Chondrocyte (in vitro differentiated cells): Measurements from ENCODE around the gene GRK5. TPM values are rescaled to one million over a fixed set of nuclear protein-coding genes. Genes with fewer than 3 reads are reported as not detected.

Source experiments
- DNase-seq: peaks from one replicate; pipeline ENCODE4 v3.0.0; 2021; ENCODE audit warnings: mixed read lengths, low spot score
- H3K27ac Mint-ChIP-seq: one replicate; pipeline ENCODE4 v1.8.0; 2021; ENCODE audit warnings: mild to moderate bottlenecking, moderate library complexity, mixed read lengths; ENCODE audit not compliant: unreplicated experiment
- H3K27me3 Mint-ChIP-seq: 2 replicates; pipeline ENCODE4 v1.8.0; 2021; ENCODE audit warnings: low read depth, mixed read lengths
- H3K36me3 Mint-ChIP-seq: 2 replicates; pipeline ENCODE4 v1.8.0; 2021; ENCODE audit warnings: low read depth, mixed read lengths
- H3K4me1 Mint-ChIP-seq: 2 replicates; pipeline ENCODE4 v1.8.0; 2021; ENCODE audit warnings: low read depth, mild to moderate bottlenecking, mixed read lengths
- H3K4me3 Mint-ChIP-seq: one replicate; pipeline ENCODE4 v1.8.0; 2021; ENCODE audit warnings: mild to moderate bottlenecking, moderate library complexity, mixed read lengths; ENCODE audit not compliant: unreplicated experiment
- H3K9me3 Mint-ChIP-seq: 2 replicates; pipeline ENCODE4 v1.8.0; 2021; ENCODE audit warnings: low read depth, mixed read lengths
- total RNA-seq: library from RNA; stranded (reverse); gene quantifications from 3 replicates; pipeline ENCODE4 v1.2.1, GENCODE V29; 2021
- TF ChIP-seq, protein P1 (sequence below): fragments of 200-600 bp; sonication (generic); IDR thresholded peaks from 2 replicates; pipeline ENCODE4 v1.5.0; 2021; ENCODE audit warnings: antibody characterized with exemption, mild to moderate bottlenecking, moderate library complexity

GRK5 gene
- total RNA-seq, 1 donor from 2014 or later: 16.4 TPM

DNA sequence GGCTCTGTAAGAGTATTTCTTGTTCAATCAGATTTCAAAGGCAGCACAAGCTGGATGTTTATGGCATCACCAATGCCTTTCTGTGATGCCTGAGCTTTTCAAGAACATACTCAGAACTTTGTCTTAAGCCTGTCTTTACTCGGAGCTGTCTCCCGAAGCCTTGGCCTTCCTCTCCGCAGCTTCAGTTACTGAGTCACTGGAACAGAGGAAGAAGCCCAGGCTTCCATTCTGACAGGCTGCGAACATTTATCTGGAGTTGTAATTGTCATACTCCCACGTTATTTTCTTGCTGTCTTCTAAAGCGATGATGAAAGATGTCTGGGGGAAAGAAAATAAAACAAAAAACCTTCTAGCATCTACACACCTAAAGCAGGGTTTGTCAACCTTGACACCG, 43.9 kb downstream of the GRK5 start:
- DNase-seq: no peak
- TF ChIP-seq, protein P1, sequence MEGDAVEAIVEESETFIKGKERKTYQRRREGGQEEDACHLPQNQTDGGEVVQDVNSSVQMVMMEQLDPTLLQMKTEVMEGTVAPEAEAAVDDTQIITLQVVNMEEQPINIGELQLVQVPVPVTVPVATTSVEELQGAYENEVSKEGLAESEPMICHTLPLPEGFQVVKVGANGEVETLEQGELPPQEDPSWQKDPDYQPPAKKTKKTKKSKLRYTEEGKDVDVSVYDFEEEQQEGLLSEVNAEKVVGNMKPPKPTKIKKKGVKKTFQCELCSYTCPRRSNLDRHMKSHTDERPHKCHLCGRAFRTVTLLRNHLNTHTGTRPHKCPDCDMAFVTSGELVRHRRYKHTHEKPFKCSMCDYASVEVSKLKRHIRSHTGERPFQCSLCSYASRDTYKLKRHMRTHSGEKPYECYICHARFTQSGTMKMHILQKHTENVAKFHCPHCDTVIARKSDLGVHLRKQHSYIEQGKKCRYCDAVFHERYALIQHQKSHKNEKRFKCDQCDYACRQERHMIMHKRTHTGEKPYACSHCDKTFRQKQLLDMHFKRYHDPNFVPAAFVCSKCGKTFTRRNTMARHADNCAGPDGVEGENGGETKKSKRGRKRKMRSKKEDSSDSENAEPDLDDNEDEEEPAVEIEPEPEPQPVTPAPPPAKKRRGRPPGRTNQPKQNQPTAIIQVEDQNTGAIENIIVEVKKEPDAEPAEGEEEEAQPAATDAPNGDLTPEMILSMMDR: no peak
- Mint-ChIP-seq H3K27ac (peak overlapping the region; percentile 90), H3K4me3 (no peak overlapping the region), H3K36me3 (no peaks in the 10 kb centered on the region), H3K4me1 (peaks cover 74% of the 10 kb centered on the region), H3K9me3 (no peaks in the 10 kb centered on the region), H3K27me3 (no peaks in the 10 kb centered on the region)

DNA sequence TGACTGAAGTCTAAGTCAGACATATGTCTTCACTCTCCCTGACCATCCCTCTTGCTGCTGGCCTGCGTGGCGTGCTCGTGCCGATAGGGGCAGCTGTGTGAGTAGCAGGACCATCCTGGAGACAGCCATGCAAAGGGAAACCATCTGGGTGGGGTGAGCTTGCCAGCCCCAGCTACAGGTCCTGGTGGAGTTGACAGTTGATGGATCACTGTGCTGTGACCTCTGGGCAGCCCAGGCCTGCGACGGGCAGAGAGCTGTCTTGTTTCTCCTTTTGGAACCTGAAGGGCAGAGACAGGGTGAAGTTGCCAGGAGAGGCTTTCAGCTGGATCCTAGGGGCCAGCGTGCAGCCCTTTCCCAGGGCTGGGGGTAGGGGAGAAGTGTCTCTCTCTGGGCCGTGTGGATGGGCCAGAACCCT, 44.7 kb downstream of the GRK5 start:
- Mint-ChIP-seq H3K36me3 (no peaks in the 10 kb centered on the region), H3K27ac (peak overlapping the region; percentile 90), H3K9me3 (no peaks in the 10 kb centered on the region), H3K4me3 (no peak overlapping the region), H3K4me1 (peaks cover 66% of the 10 kb centered on the region), H3K27me3 (no peaks in the 10 kb centered on the region)
- TF ChIP-seq, protein P1: peak; percentile 15
- DNase-seq: no peak

- H3K4me3 Mint-ChIP-seq: no peak overlapping the region
- peaks cover 61% of the 10 kb centered on the region for H3K4me1 Mint-ChIP-seq
- TF ChIP-seq, protein P1: no peak
- H3K27me3 Mint-ChIP-seq: no peaks in the 10 kb centered on the region
- no peaks in the 10 kb centered on the region for H3K36me3 Mint-ChIP-seq
- DNase-seq: no peak
- H3K9me3 Mint-ChIP-seq: no peaks in the 10 kb centered on the region
- H3K27ac Mint-ChIP-seq: peak overlapping the region; percentile 99
Measured at GRCh38 chr10:119252470-119253151, 45.2 kb downstream of the GRK5 start.

DNA sequence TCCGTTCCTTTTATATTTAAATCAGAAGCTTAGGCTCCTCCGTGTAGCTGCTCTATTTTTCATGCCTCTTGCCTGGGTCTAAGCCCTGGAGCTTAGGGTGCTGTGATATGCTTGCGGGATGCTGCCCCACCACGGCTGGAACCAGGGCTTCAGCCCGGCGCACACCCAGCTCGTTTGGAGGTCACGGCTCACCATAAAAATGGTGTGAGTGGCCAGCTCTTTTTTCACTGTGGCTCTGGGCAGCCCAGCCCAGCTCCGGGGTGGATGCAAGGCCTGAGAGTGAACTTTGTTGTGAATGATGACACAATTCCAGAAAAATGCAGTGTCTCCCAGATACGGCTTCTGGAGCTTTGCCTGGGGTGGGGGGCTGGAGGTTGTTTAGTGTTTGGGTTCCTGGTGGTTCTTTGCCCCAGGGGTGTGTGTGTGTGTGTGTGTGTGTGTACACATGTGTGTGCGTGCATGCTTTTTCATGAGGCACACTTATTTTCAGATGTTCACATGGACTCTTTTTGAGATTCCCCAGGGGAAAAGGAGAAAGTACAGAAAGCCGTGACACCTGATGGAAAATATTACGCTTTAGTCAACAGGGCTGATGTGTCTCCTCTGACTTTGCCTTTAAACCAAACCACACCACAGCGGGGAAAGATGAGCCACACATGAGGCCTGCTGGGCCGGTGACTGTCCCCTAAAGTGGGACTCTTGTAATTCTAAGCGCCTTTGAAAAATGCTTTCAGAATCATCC, 46.2 kb downstream of the GRK5 start:
- H3K4me1 Mint-ChIP-seq: peaks cover 53% of the 10 kb centered on the region
- TF ChIP-seq, protein P1: peak; percentile 50
- no peaks in the 10 kb centered on the region for H3K36me3 Mint-ChIP-seq

GRCh38 chr10:119254335-119254734, 47.0 kb downstream of the GRK5 start:
- Mint-ChIP-seq H3K36me3 (no peaks in the 10 kb centered on the region), H3K27me3 (no peaks in the 10 kb centered on the region), H3K27ac (peak overlapping the region; percentile 99), H3K4me3 (no peak overlapping the region), H3K9me3 (no peaks in the 10 kb centered on the region), H3K4me1 (peaks cover 53% of the 10 kb centered on the region)
- DNase-seq: peak; percentile 21
- TF ChIP-seq, protein P1: no peak

More for the DNA sequence above, 46.2 kb downstream of the GRK5 start:
- H3K27ac Mint-ChIP-seq: peak overlapping the region; percentile 99
- H3K4me3 Mint-ChIP-seq: peak overlapping the region; percentile 58
- DNase-seq: peak; percentile 69
- H3K27me3 Mint-ChIP-seq: no peaks in the 10 kb centered on the region
- H3K9me3 Mint-ChIP-seq: no peaks in the 10 kb centered on the region
